Urinary bladder (tissue), 4 donors: ENCODE results near the gene LRP11. TPM values are rescaled to one million over a fixed set of nuclear protein-coding genes. Genes with fewer than 3 reads are reported as not detected.

Source experiments
- DNase-seq: peaks from one replicate; pipeline ENCODE4 v3.0.0-alpha.2; 2015; ENCODE audit errors: extremely low spot score
- H3K27ac ChIP-seq: one replicate; pipeline ENCODE4 v1.5.1; 2013; ENCODE audit warnings: low read depth, mild to moderate bottlenecking, moderate library complexity
- H3K36me3 ChIP-seq: one replicate; pipeline ENCODE4 v1.6.1; 2013; ENCODE audit warnings: mild to moderate bottlenecking, moderate library complexity; ENCODE audit not compliant: insufficient read depth
- H3K4me1 ChIP-seq: one replicate; pipeline ENCODE4 v1.6.1; 2013; ENCODE audit warnings: mild to moderate bottlenecking, moderate library complexity; ENCODE audit not compliant: insufficient read depth
- H3K4me3 ChIP-seq: one replicate; pipeline ENCODE4 v1.5.1; 2013; ENCODE audit warnings: low read depth, low read length
- WGBS: extraction: QIAGEN DNeasy Blood & Tissue Kit; methylation state at CpG from one replicate; pipeline ENCODE4 v1.1.7; 2013; 5-methylcytosine and 5-hydroxymethylcytosine counted together
- polyA plus RNA-seq: library from polyadenylated mRNA; stranded (reverse); fragments of 200-250 nt; gene quantifications from one replicate; pipeline ENCODE4 v1.2.3, GENCODE V29; 2013
- total RNA-seq: library from RNA; depleted of rRNA; stranded (reverse); fragments of >200 nt; gene quantifications from one replicate; pipeline ENCODE4 v1.2.3, GENCODE V29; 2014
- donor health status: healthy with polysubstance abuse.
- donor health status: healthy.

The LRP11 gene
- total and polyA plus RNA-seq, 2 donors: 26.6 to 50.2 TPM

DNA sequence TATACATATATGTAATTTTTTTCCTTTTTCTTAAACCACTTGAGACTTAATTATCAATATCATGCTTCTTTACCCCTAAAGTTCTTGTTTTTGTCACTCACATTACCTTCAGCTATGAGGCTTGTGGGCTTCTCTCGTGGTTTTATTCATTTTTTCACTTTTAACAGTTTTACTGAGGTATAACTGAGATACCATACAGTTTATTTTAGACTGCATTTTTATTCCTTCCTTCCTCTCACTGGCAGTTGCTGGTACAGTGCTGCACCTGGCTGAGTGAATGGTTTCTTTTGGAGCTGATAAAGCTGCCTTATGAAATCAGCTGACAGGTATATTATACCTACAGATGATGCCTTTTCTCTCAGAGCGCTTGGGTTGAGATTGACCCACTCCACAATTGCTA is 54.4 kb downstream of the LRP11 start:
- Histone ChIP-seq H3K4me3 (no peak overlapping the region), H3K36me3 (no peaks in the 10 kb centered on the region), H3K27ac (no peak overlapping the region), H3K4me1 (no peaks in the 10 kb centered on the region)
- WGBS: 89% methylated on average over 2 of the region's 2 CpGs
- DNase-seq: no peak

DNA sequence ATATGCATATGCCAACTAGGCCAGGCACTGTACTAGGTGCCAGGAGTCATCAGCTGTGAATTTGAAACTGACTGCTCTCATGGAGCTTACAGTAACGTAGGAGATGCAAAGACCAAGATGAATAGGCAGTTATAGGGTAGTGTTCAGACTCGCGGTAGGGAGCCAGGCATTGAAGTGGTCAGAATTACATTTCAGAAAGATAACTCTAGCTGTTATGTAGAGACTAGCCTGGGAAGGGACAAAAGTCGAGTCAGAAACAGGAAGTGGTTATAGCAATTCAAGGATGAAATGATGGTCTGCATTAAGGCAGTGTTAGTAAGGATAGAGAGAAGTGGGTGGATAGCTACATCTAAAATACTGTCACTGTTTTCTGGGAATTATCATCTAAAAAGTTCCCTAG is 58.0 kb downstream of the LRP11 start:
- H3K4me1 ChIP-seq: no peaks in the 10 kb centered on the region
- no peak for DNase-seq

DNA sequence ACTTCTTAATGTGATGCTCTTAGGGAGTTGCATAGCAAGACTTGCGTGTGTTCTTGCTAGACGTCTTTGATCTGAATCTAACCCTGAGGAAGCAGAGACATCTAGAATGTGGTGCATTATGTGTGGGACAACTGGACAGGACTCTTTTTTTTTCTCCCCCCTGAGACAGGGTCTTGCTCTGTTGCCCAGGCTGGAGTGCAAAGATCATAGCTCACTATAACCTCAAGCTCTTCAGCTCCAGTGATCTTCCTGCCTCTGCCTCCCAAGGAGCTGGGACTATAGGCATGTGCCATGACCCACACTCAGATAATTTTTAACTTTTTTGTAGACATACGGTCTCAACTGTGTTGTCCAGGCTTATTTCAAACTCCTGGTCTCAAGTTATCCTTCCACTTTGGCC is 80.6 kb downstream of the LRP11 start:
- H3K4me3 ChIP-seq: no peak overlapping the region
- WGBS: 96% methylated on average over 3 of the region's 3 CpGs
- no peaks in the 10 kb centered on the region for H3K4me1 ChIP-seq
- H3K36me3 ChIP-seq: no peaks in the 10 kb centered on the region
- no peak for DNase-seq
- no peak overlapping the region for H3K27ac ChIP-seq

More for the DNA sequence above, 58.0 kb downstream of the LRP11 start:
- no peak overlapping the region for H3K27ac ChIP-seq
- no peaks in the 10 kb centered on the region for H3K36me3 ChIP-seq
- WGBS: 83% methylated on average over 4 of the region's 4 CpGs
- H3K4me3 ChIP-seq: no peak overlapping the region

DNA sequence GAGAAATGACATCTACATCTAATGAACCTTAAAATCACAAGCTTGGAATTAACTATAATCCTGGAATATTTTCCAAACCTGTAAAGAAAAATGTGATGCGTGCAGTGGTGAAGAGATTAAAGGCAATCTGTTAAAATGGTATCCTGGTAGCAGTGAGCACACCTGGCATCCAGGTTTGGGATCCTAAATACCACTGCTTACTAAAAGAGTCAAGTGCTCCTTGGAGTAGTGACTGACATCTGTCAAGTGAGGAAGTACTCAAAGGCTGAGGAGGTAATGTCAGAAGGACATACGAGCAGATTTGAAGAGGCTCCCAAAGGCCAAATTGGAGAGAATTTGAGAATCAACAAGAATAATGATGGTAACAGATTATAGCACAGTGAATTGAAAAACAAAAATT is 81.8 kb downstream of the LRP11 start:
- Histone ChIP-seq H3K4me1 (no peaks in the 10 kb centered on the region), H3K36me3 (no peaks in the 10 kb centered on the region), H3K4me3 (no peak overlapping the region), H3K27ac (no peak overlapping the region)
- 91% methylated on average over 2 of the region's 2 CpGs for WGBS
- DNase-seq: no peak

DNA sequence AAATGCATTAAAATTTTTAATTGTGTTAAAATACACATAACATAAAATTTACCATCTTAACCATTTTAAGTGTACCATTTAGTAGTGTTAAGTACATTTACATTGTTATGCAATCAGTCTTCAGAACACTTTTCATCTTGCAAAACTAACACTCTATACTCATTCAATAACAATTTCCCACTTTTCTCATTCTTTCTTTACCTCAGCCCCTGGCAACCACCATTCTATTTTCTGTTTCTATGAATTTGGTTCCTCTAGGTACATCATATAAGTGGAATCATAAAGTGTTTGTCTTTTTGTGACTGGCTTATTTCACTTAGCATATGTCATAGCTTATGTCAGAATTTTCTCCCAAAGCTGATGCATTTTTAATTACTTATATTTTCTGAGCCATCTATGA is 82.4 kb downstream of the LRP11 start:
- Histone ChIP-seq H3K27ac (no peak overlapping the region), H3K4me3 (no peak overlapping the region), H3K36me3 (no peaks in the 10 kb centered on the region), H3K4me1 (no peaks in the 10 kb centered on the region)
- no peak for DNase-seq

DNA sequence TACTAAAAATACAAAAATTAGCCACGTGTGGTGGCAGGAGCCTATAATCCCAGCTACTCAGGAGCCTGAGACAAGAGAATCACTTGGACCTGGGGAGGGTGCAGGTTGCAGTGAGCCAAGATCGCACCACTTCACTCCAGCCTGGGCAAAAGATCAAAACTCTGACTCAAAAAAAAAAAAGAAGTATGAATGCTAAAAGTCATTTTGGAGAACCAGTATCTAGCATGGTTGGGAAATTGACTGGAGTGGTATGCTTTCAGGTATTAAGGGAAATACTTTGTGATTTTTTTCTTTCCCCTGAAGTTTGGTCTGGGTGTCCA is 84.6 kb downstream of the LRP11 start:
- DNase-seq: no peak
- Histone ChIP-seq H3K4me1 (no peaks in the 10 kb centered on the region), H3K4me3 (no peak overlapping the region), H3K36me3 (peaks cover 4% of the 10 kb centered on the region), H3K27ac (no peak overlapping the region)
- WGBS: 38% methylated on average over 2 of the region's 2 CpGs

DNA sequence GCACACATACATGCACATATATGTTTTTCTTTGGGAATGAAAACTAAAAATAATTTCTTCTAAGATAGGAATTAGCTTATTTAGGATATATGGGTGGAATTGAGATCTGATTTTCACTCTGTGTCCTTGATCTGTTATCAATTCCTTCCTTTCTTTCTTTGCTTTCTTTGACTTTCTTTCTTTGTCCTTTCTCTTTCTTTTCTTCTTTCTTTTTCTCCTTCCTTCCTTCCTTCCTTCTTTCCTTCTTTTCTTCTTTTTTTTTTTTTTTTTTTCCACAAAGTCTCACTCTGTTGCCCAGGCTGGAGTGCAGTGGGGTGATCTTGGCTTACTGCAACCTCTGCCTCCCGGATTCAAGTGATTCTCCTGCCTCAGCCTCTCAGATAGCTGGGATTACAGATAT is 86.5 kb downstream of the LRP11 start:
- Histone ChIP-seq H3K36me3 (peaks cover 4% of the 10 kb centered on the region), H3K27ac (no peak overlapping the region), H3K4me1 (no peaks in the 10 kb centered on the region), H3K4me3 (no peak overlapping the region)
- no peak for DNase-seq
- WGBS: 95% methylated on average over 1 of the region's 1 CpG

DNA sequence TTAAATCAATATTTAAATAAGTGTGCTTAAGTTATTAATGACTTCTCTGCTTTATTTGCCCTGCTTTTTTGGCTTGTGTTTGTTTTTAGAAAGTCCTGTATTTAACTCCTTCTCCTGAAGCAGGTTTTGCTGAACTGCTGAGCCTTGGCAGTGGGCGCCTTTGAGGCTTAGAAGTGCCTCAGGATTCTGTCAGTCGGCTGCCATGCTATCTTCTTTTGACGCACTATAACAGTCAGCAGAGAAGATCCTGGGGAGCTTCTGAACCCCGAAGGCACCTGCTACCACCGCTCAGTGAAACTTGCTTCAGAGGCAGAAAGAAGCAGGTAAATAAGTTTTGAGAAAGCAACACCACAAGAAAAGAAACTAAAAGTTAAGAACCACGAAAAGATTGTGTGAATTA is 92.2 kb downstream of the LRP11 start:
- WGBS: 93% methylated on average over 6 of the region's 6 CpGs
- no peak for DNase-seq
- no peaks in the 10 kb centered on the region for H3K4me1 ChIP-seq
- peaks cover 4% of the 10 kb centered on the region for H3K36me3 ChIP-seq
- H3K27ac ChIP-seq: no peak overlapping the region
- no peak overlapping the region for H3K4me3 ChIP-seq

DNA sequence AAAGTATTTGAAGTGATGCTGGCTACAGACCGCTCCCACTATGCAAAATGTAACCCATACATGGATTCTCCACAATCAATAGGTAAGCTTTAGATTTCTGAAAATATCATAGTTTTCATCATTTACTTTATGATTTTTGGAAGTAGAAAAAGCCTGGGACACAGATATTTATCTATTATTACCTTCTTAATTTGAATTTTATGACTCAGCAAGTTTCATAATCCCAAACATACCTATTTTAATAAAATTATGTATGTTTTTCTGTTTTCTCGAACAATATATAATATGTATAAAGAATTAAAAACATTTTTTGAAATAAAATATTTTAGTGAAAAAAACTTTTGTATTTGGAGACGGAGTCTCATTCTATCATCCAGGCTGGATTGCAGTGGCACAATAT is 93.0 kb downstream of the LRP11 start:
- WGBS: 96% methylated on average over 3 of the region's 3 CpGs
- H3K4me1 ChIP-seq: no peaks in the 10 kb centered on the region
- DNase-seq: no peak
- no peak overlapping the region for H3K4me3 ChIP-seq
- peaks cover 4% of the 10 kb centered on the region for H3K36me3 ChIP-seq
- H3K27ac ChIP-seq: no peak overlapping the region

DNA sequence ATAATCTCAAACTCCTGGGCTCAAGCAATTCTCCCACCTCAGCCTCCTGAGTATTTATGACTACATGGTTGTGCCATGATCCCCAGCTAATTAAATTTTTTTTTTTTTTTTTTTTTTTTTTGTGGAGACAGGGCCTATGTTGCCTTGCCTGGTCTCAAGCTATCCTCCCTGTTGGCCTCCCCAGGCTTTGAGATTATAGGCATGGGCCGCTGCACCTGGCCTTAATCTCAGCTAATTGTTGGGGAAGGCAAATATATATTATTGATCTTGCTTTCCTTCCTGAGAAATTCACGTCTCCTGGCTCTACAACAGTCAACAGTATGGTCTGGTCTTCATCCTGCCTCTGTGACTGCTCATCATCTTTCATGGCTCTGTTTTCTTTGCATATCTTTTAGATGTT is 94.5 kb downstream of the LRP11 start:
- no peaks in the 10 kb centered on the region for H3K36me3 ChIP-seq
- H3K4me1 ChIP-seq: no peaks in the 10 kb centered on the region
- 93% methylated on average over 2 of the region's 2 CpGs for WGBS
- H3K4me3 ChIP-seq: no peak overlapping the region
- no peak overlapping the region for H3K27ac ChIP-seq
- no peak for DNase-seq

Other genes with a start within 250 kb of the LRP11 start
- 28.8 TPM for gene KATNA1, start 215.6 kb downstream of the LRP11 start, total RNA-seq
- gene KATNA1, start 215.6 kb downstream of the LRP11 start, polyA plus RNA-seq: 18.8 TPM
- 36.7 TPM for gene LATS1, start 146.3 kb downstream of the LRP11 start, total RNA-seq
- 12.1 TPM for gene LATS1, start 146.3 kb downstream of the LRP11 start, polyA plus RNA-seq
- gene NUP43, start 117.8 kb downstream of the LRP11 start, total RNA-seq: 30.2 TPM
- 10.8 TPM for gene NUP43, start 117.8 kb downstream of the LRP11 start, polyA plus RNA-seq
- 65.5 TPM for gene PCMT1, start 114.6 kb downstream of the LRP11 start, total RNA-seq
- gene PCMT1, start 114.6 kb downstream of the LRP11 start, polyA plus RNA-seq: 104 TPM
- 0.74 TPM for gene RAET1E, start 33.8 kb upstream of the LRP11 start, total RNA-seq
- gene RAET1E, start 33.8 kb upstream of the LRP11 start, polyA plus RNA-seq: 0.99 TPM
- 1.2 TPM for gene RAET1G, start 58.8 kb upstream of the LRP11 start, total RNA-seq
- 3.4 TPM for gene RAET1G, start 58.8 kb upstream of the LRP11 start, polyA plus RNA-seq
- gene ULBP2, start 77.7 kb upstream of the LRP11 start, total RNA-seq: 0.26 TPM
- gene ULBP2, start 77.7 kb upstream of the LRP11 start, polyA plus RNA-seq: 0.49 TPM
- gene ULBP1, start 99.6 kb upstream of the LRP11 start, total RNA-seq: 0.16 TPM
- 0.03 TPM for gene ULBP1, start 99.6 kb upstream of the LRP11 start, polyA plus RNA-seq
- not detected for gene RAET1L, start 161.2 kb upstream of the LRP11 start, total RNA-seq
- not detected for gene RAET1L, start 161.2 kb upstream of the LRP11 start, polyA plus RNA-seq
- gene ULBP3, start 204.8 kb upstream of the LRP11 start, total RNA-seq: 3.4 TPM
- 1.1 TPM for gene ULBP3, start 204.8 kb upstream of the LRP11 start, polyA plus RNA-seq